ENCODE measurements around the gene FAM229B. TPM values are rescaled to one million over a fixed set of nuclear protein-coding genes. Genes with fewer than 3 reads are reported as not detected.

FAM229B gene
- total and polyA plus RNA-seq, 12 donors: 6.5 to 55.1 (median 27.2) TPM

GRCh38 chr6:112141707-112142106 lies 54.3 kb downstream of the FAM229B start:
- no peaks in the 10 kb centered on the region for H3K9me3 ChIP-seq (replicated peaks in 1 of 3)
- H3K4me1 ChIP-seq (replicated peaks in 1 of 2): no peaks in the 10 kb centered on the region
- intact Hi-C loops (cut with DNase I): no loop called here
- no peak for DNase-seq
- H3K4me3 ChIP-seq: no peak overlapping the region
- TF ChIP-seq POLR2A (IDR thresholded peaks at IDR 0.05) (no peak), CTCF (IDR thresholded peaks at IDR 0.05) (no peak)
- H3K27ac ChIP-seq: no peak overlapping the region
- no peaks in the 10 kb centered on the region for H3K27me3 ChIP-seq
- peaks cover 0 to 6% of the 10 kb centered on the region in 2 donors for H3K36me3 ChIP-seq (replicated peaks in 1 of 2)
- WGBS, 4 donors: 85 to 94% (median 87%) methylated on average over 2 of the region's 2 CpGs

DNA sequence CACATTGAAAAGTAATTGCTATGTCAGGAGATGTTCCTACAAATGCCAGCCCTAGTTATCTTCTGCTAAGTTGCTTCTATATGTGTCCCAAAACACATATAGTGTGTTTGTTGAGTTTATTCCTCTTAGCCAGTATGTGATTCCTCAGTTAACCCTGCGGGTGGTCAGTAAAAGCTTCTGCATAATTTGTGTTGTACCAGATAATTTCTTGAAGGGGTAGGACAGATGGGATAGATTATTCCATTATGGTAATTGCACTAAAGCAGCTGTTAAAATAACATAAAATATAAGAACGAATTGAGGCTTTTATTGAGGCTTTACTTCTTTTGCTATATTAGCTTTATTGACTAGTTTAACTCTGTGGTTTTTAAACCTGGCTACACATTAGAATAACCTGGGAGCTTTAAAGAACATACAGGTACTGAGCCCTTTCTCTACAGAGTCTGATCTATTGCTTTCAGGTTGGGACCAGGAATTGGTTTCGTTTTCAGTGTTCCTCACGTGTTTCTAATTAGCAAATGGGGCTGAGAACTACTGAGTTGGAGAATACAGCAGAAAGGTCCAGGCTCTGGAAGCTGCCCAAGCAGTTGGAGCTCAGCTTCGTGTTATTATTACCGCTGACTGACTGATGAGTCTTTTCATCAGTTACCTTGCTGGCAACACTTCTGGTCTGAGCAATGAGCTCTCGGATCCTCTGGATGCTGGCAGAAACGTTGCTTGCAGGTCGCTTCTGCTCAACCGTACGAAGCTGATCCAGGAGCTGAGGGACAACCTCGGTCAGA lies 56.9 kb downstream of the FAM229B start:
- TF ChIP-seq CTCF (IDR thresholded peaks at IDR 0.05) (no peak), POLR2A (IDR thresholded peaks at IDR 0.05) (no peak)
- no peak for DNase-seq
- Histone ChIP-seq H3K27me3 (no peaks in the 10 kb centered on the region), H3K4me1 (replicated peaks in 1 of 2) (no peaks in the 10 kb centered on the region), H3K4me3 (no peak overlapping the region), H3K27ac (no peak overlapping the region), H3K9me3 (replicated peaks in 1 of 3) (no peaks in the 10 kb centered on the region), H3K36me3 (replicated peaks in 1 of 2) (peaks cover 0 to 3% of the 10 kb centered on the region in 2 donors)
- intact Hi-C loops (cut with DNase I): no loop called here
- WGBS, 4 donors: 75 to 82% (median 79%) methylated on average over 12 of the region's 12 CpGs

DNA sequence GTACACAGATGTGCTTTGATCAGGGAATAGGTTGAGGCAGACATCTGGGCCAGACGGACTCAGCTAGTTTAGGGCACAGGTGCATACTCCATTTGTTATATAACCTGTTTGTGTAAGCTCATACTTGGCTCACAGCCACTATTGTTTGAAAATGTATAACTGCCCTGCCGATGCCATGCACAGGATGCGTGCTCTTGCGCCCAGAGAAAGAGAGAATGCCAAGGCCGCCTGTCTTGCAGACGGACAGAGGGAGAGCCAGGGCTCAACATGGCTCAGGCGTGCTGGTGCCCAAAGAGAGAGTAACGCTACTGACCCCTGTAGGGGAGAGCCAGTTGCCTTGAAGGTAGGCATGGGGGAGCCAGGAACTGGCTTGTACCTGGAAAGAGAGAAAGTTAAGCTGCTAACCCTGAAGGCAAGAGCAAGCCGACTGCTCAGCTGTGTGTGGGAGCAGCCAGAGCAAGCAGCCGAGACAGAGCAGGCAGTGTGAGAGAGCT lies 57.7 kb downstream of the FAM229B start:
- no peaks in the 10 kb centered on the region for H3K4me1 ChIP-seq (replicated peaks in 1 of 2)
- no peak for TF ChIP-seq CTCF (IDR thresholded peaks at IDR 0.05)
- TF ChIP-seq POLR2A (IDR thresholded peaks at IDR 0.05): no peak
- intact Hi-C loops (cut with DNase I): no loop called here
- no peak overlapping the region for H3K4me3 ChIP-seq
- H3K9me3 ChIP-seq (replicated peaks in 1 of 3): no peaks in the 10 kb centered on the region
- no peaks in the 10 kb centered on the region for H3K27me3 ChIP-seq
- 57 to 70% (median 60%) methylated on average over 10 of the region's 10 CpGs for WGBS, 4 donors
- no peak overlapping the region for H3K27ac ChIP-seq
- H3K36me3 ChIP-seq (replicated peaks in 1 of 2): no peaks in the 10 kb centered on the region
- DNase-seq: peak in 3 of 7 donors; percentile 8 to 21 (median 11)

DNA sequence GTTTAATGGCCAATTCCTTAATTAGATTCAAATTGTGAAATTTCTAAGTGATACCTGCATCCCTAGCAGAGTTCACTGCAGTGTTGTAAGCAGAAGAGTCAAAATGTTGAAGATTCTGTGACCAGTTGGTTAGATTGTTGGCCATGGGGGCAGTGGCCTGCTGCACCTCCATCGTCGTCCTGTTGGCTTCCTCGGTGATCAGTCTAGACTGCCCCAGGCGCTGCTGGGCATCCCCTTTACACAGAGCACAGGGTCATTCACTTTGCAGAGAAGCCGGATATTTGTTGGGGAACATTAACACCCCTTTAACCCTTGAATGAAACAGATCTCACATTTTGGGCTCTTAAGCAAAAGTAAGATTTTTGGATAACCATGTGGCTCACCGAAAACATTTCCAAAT lies 60.7 kb downstream of the FAM229B start:
- intact Hi-C loops (cut with DNase I): no loop called here
- no peaks in the 10 kb centered on the region for H3K27me3 ChIP-seq
- 90 to 92% (median 91%) methylated on average over 6 of the region's 6 CpGs for WGBS, 4 donors
- H3K4me1 ChIP-seq (replicated peaks in 1 of 2): no peaks in the 10 kb centered on the region
- H3K4me3 ChIP-seq: no peak overlapping the region
- TF ChIP-seq POLR2A (IDR thresholded peaks at IDR 0.05) (no peak), CTCF (IDR thresholded peaks at IDR 0.05) (no peak)
- H3K36me3 ChIP-seq (replicated peaks in 1 of 2): no peaks in the 10 kb centered on the region
- DNase-seq: no peak
- no peak overlapping the region for H3K27ac ChIP-seq
- H3K9me3 ChIP-seq (replicated peaks in 1 of 3): no peaks in the 10 kb centered on the region
